Activated CD4-positive, alpha-beta T cell treated with anti-CD3 and anti-CD28 coated beads for 4 hours (primary cell): ENCODE data around the gene ALX4.

Experiments used
- DNase-seq, 2 donors: peaks; one replicate each; pipeline ENCODE4 v3.0.0-alpha.2; 2020

The ALX4 gene

GRCh38 chr11:44264761-44265160, 45.2 kb downstream of the ALX4 start:
- DNase-seq = no peak

- no peak for DNase-seq
Observed at GRCh38 chr11:44264438-44264749, 45.5 kb downstream of the ALX4 start.

GRCh38 chr11:44263738-44264437, 46.1 kb downstream of the ALX4 start:
- no peak for DNase-seq

- no peak for DNase-seq
Observed at GRCh38 chr11:44261800-44262591, 47.9 kb downstream of the ALX4 start.

GRCh38 chr11:44260081-44260480, 49.9 kb downstream of the ALX4 start:
- DNase-seq = no peak

GRCh38 chr11:44258839-44259420, 51.0 kb downstream of the ALX4 start:
- DNase-seq = no peak

- no peak for DNase-seq
Observed at GRCh38 chr11:44258190-44258489, 51.8 kb downstream of the ALX4 start.

- no peak for DNase-seq
Observed at GRCh38 chr11:44257338-44258189, 52.4 kb downstream of the ALX4 start.

GRCh38 chr11:44256673-44257291, 53.2 kb downstream of the ALX4 start:
- DNase-seq = no peak

- no peak for DNase-seq
Observed at GRCh38 chr11:44255406-44256071, 54.4 kb downstream of the ALX4 start.

- DNase-seq = no peak
Observed at GRCh38 chr11:44252999-44253602, 56.8 kb downstream of the ALX4 start.

GRCh38 chr11:44250421-44250820, 59.5 kb downstream of the ALX4 start:
- no peak for DNase-seq

- DNase-seq = no peak
Observed at GRCh38 chr11:44248109-44248508, 61.8 kb downstream of the ALX4 start.

- DNase-seq = no peak
Observed at GRCh38 chr11:44247508-44247907, 62.4 kb downstream of the ALX4 start.

- DNase-seq = no peak
Observed at GRCh38 chr11:44246726-44247125, 63.2 kb downstream of the ALX4 start.

- no peak for DNase-seq
Observed at GRCh38 chr11:44244639-44245310, 65.2 kb downstream of the ALX4 start.

- DNase-seq = no peak
Observed at GRCh38 chr11:44243595-44244343, 66.2 kb downstream of the ALX4 start.

- no peak for DNase-seq
Observed at GRCh38 chr11:44243086-44243485, 66.9 kb downstream of the ALX4 start.

- DNase-seq = no peak
Observed at GRCh38 chr11:44241851-44242250, 68.1 kb downstream of the ALX4 start.

- DNase-seq = no peak
Observed at GRCh38 chr11:44237156-44237555, 72.8 kb downstream of the ALX4 start.

- DNase-seq = no peak
Observed at GRCh38 chr11:44236296-44236695, 73.6 kb downstream of the ALX4 start.
